NCI-H187 treated with DMSO at 0.1 percent for 48 hours (cell line): Measurements from ENCODE around the gene TUBGCP6.

Experiments used
- DNase-seq: peaks from one replicate; lab custom pipeline; 2025; lab: John Stamatoyannopoulos, UW

The TUBGCP6 gene

GRCh38 chr22:50250555-50251476 is 6.0 kb upstream of the TUBGCP6 start, which contains the start of gene HDAC10:
HDAC10 (minus strand) TSS chr22:50251265; CDS start chr22:50251032, 233 bp downstream.
- no peak for DNase-seq

- no peak for DNase-seq
Observed at GRCh38 chr22:50250249-50250554, 5.4 kb upstream of the TUBGCP6 start.

GRCh38 chr22:50249341-50250248 is 4.8 kb upstream of the TUBGCP6 start:
- DNase-seq: no peak

- DNase-seq: no peak
Observed at GRCh38 chr22:50248196-50249081, 3.6 kb upstream of the TUBGCP6 start.

- no peak for DNase-seq
Observed at GRCh38 chr22:50247748-50248147, 2.9 kb upstream of the TUBGCP6 start.

- DNase-seq: no peak
Observed at GRCh38 chr22:50246242-50247175, 1.7 kb upstream of the TUBGCP6 start.

- no peak for DNase-seq
Observed at GRCh38 chr22:50245214-50246072, 620 bp upstream of the TUBGCP6 start.

GRCh38 chr22:50243685-50244419 is 971 bp downstream of the TUBGCP6 start:
- no peak for DNase-seq

- no peak for DNase-seq
Observed at GRCh38 chr22:50242406-50242949, 2.3 kb downstream of the TUBGCP6 start.

GRCh38 chr22:50238755-50239154 is 6.1 kb downstream of the TUBGCP6 start:
- no peak for DNase-seq

GRCh38 chr22:50236731-50237409 is 8.0 kb downstream of the TUBGCP6 start:
- no peak for DNase-seq

- no peak for DNase-seq
Observed at GRCh38 chr22:50233223-50233622, 11.6 kb downstream of the TUBGCP6 start.

- no peak for DNase-seq
Observed at GRCh38 chr22:50232481-50233151, 12.2 kb downstream of the TUBGCP6 start.

GRCh38 chr22:50229370-50229769 is 15.5 kb downstream of the TUBGCP6 start:
- no peak for DNase-seq

GRCh38 chr22:50228366-50228765 is 16.5 kb downstream of the TUBGCP6 start:
- DNase-seq: no peak

GRCh38 chr22:50227579-50228215 is 17.1 kb downstream of the TUBGCP6 start:
- no peak for DNase-seq

- no peak for DNase-seq
Observed at GRCh38 chr22:50226875-50227165, 18.0 kb downstream of the TUBGCP6 start.
